HCT116 (cell line): ENCODE data around the gene PCED1A. TPM values are rescaled to one million over a fixed set of nuclear protein-coding genes. Genes with fewer than 3 reads are reported as not detected.

Experiments
- ATAC-seq: fragments of 200-7000 bp; cut with Tn5 transposase; 2 replicates; pipeline ENCODE4 v1.9.1; 2020; ENCODE audit warnings: mild to moderate bottlenecking, moderate library complexity
- BruUV-seq: library from RNA; stranded (reverse); fragments of 400-500 nt; replicated peaks from 2 replicates; lab custom pipeline; 2021; lab: Mats Ljungman, UMichigan
- CTCF ChIA-PET: fragments of 300-600 bp; sonication (Branson Sonifier 250); formaldehyde crosslinking; loops from one replicate; lab custom pipeline; 2021; ENCODE audit warnings: antibody characterized with exemption; lab: Charles Lee
- POLR2A ChIA-PET: fragments of 300-600, 350-600 bp; sonication (Branson Sonifier 250); formaldehyde crosslinking; loops from one replicate; lab custom pipeline; 2021; ENCODE audit warnings: antibody characterized with exemption; lab: Charles Lee
- RAD21 ChIA-PET, 2 experiments: fragments of 300-600 bp; sonication (Branson Sonifier 250); formaldehyde crosslinking; loops; one replicate each; lab custom pipeline; 2023; ENCODE audit warnings: low total read pairs in 2 of 2; ENCODE audit not compliant: uncharacterized antibody in 2 of 2, unreplicated experiment in 2 of 2, low non-redundant PET in 1 of 2; lab: Charles Lee
- DNase-seq: peaks from one replicate; pipeline ENCODE4 v3.0.0-alpha.2; 2010; ENCODE audit warnings: low read depth, low spot score
- H2AFZ ChIP-seq: fragments of 200-600 bp; shearing (Covaris generic), sonication (generic); 2 replicates; pipeline ENCODE4 v1.6.1; 2017; ENCODE audit warnings: low read depth, mixed run types, mixed read lengths, antibody characterized with exemption, low read length; ENCODE audit not compliant: poor library complexity, severe bottlenecking
- H3K27ac ChIP-seq: 2 replicates; pipeline ENCODE4 v1.5.1; 2012; ENCODE audit warnings: low read depth, low read length
- H3K27me3 ChIP-seq: fragments of 200-600 bp; sonication (generic); 2 replicates; pipeline ENCODE4 v1.6.1; 2016; ENCODE audit warnings: mixed run types, low read length, mixed read lengths; ENCODE audit not compliant: insufficient read depth
- H3K36me3 ChIP-seq, 2 experiments: fragments of 200-500 bp in 1 of 2; fragments of 200-600 bp in 1 of 2; sonication (Bioruptor generic) in 1 of 2; sonication (generic) in 1 of 2; 2 replicates each; pipeline versions ENCODE4 v1.5.1 to v1.6.1; 2014 to 2016; ENCODE audit warnings: low read length in 2 of 2, inconsistent platforms in 1 of 2, mixed read lengths in 1 of 2, mixed run types in 1 of 2; ENCODE audit not compliant: insufficient read depth in 2 of 2, control insufficient read depth in 1 of 2
- H3K4me1 ChIP-seq, 2 experiments: fragments of 200-600 bp in 1 of 2; sonication (generic) in 1 of 2; 2 replicates each; pipeline versions ENCODE4 v1.5.1 to v1.6.1; 2012 to 2017; ENCODE audit warnings: low read length in 2 of 2, inconsistent platforms in 1 of 2, mild to moderate bottlenecking in 1 of 2, mixed read lengths in 1 of 2, mixed run types in 1 of 2, moderate library complexity in 1 of 2; ENCODE audit not compliant: insufficient read depth in 2 of 2, control insufficient read depth in 1 of 2
- H3K4me2 ChIP-seq: fragments of 200-600 bp; sonication (generic); 2 replicates; pipeline ENCODE4 v1.6.1; 2017; ENCODE audit warnings: mixed run types, low read length, mixed read lengths
- H3K4me3 ChIP-seq, 2 experiments: fragments of 200-600 bp in 1 of 2; sonication (generic) in 1 of 2; replicated peaks in 1 of 2; 2 replicates each; pipeline ENCODE4 v1.5.1; 2011 to 2016; ENCODE audit warnings: low read length in 2 of 2, control low read depth in 1 of 2, low read depth in 1 of 2, mild to moderate bottlenecking in 1 of 2, mixed read lengths in 1 of 2, mixed run types in 1 of 2
- H3K79me2 ChIP-seq: fragments of 200-600 bp; sonication (generic); 2 replicates; pipeline ENCODE4 v1.6.1; 2017; ENCODE audit warnings: mild to moderate bottlenecking, mixed run types, low read length, moderate library complexity, mixed read lengths; ENCODE audit not compliant: insufficient read depth
- H3K9ac ChIP-seq: fragments of 200-600 bp; sonication (generic); 2 replicates; pipeline ENCODE4 v1.6.1; 2016; ENCODE audit warnings: low read length, mixed read lengths
- H3K9me2 ChIP-seq: fragments of 200-600 bp; sonication (generic), shearing (Covaris generic); 2 replicates; pipeline ENCODE4 v1.6.1; 2017; ENCODE audit warnings: mixed run types, mild to moderate bottlenecking, moderate library complexity; ENCODE audit not compliant: insufficient read depth
- H3K9me3 ChIP-seq, 2 experiments: fragments of 200-500 bp in 1 of 2; fragments of 200-600 bp in 1 of 2; sonication (Bioruptor generic) in 1 of 2; sonication (generic) in 1 of 2; 2 replicates each; pipeline ENCODE4 v1.6.1; 2014 to 2017; ENCODE audit warnings: low read length in 2 of 2, mixed read lengths in 2 of 2, inconsistent platforms in 1 of 2, low read depth in 1 of 2, mild to moderate bottlenecking in 1 of 2, mixed run types in 1 of 2, moderate library complexity in 1 of 2; ENCODE audit not compliant: control insufficient read depth in 1 of 2, insufficient read depth in 1 of 2
- H4K20me1 ChIP-seq: fragments of 200-600 bp; sonication (generic), shearing (Covaris generic); 2 replicates; pipeline ENCODE4 v1.6.1; 2017; ENCODE audit warnings: mixed run types, mild to moderate bottlenecking, moderate library complexity; ENCODE audit not compliant: insufficient read depth
- EGR1 ChIP-seq: IDR thresholded peaks from 2 replicates; pipeline ENCODE4 v1.6.1; 2012; ENCODE audit warnings: low read depth
- EZH2 ChIP-seq: fragments of 200-600 bp; sonication (generic); IDR thresholded peaks from 2 replicates; pipeline ENCODE4 v1.6.1; 2017; ENCODE audit warnings: antibody characterized with exemption, mixed run types
- EZH2phosphoT487 ChIP-seq: fragments of 200-600 bp; IDR thresholded peaks from 2 replicates; pipeline ENCODE4 v1.6.1; 2018; ENCODE audit warnings: antibody characterized with exemption, borderline replicate concordance
- JUND ChIP-seq: IDR thresholded peaks from 2 replicates; pipeline ENCODE4 v1.6.1; 2012
- POLR2A ChIP-seq: IDR thresholded peaks from 2 replicates; pipeline ENCODE4 v1.7.0; 2011; ENCODE audit warnings: borderline replicate concordance; ENCODE audit not compliant: insufficient read depth, insufficient read length; ENCODE audit errors: extremely low read depth
- RAD21 ChIP-seq: IDR thresholded peaks from 2 replicates; pipeline ENCODE4 v1.6.1; 2012; ENCODE audit warnings: low read depth, mild to moderate bottlenecking
- TCF7L2 ChIP-seq: IDR thresholded peaks from 2 replicates; pipeline ENCODE4 v1.7.0; 2011; ENCODE audit warnings: borderline replicate concordance, inconsistent platforms; ENCODE audit not compliant: insufficient read depth, insufficient read length; ENCODE audit errors: extremely low read depth
- YY1 ChIP-seq: IDR thresholded peaks from 2 replicates; pipeline ENCODE4 v1.6.1; 2011; ENCODE audit warnings: low read length, low read depth, moderate library complexity, mild to moderate bottlenecking; ENCODE audit not compliant: insufficient replicate concordance; ENCODE audit errors: extremely low read depth
- ZFX ChIP-seq: fragments of 450-650 bp; IDR thresholded peaks from 2 replicates; pipeline ENCODE4 v1.6.1; 2017
- intact Hi-C: fragments of 100-400 bp; cut with micrococcal nuclease; formaldehyde crosslinking; loops from 2 replicates; pipeline ENCODE4 v1.10.0; 2022
- total RNA-seq: library from RNA; stranded (reverse); gene quantifications from one replicate; pipeline ENCODE4 v1.2.1, GENCODE V29; 2021; ENCODE audit not compliant: unreplicated experiment
- TF ChIP-seq, protein P1 (sequence below): IDR thresholded peaks from 2 replicates; pipeline ENCODE4 v1.6.1; 2012
- TF ChIP-seq, protein P2 (sequence below): IDR thresholded peaks from 2 replicates; pipeline ENCODE4 v1.6.1; 2012
- TF ChIP-seq, protein P3 (sequence below): IDR thresholded peaks from 2 replicates; pipeline ENCODE4 v1.6.1; 2012; ENCODE audit warnings: low read depth

Gene PCED1A
- total RNA-seq, 1 experiment from 2014 or later, result 31.8 TPM

DNA sequence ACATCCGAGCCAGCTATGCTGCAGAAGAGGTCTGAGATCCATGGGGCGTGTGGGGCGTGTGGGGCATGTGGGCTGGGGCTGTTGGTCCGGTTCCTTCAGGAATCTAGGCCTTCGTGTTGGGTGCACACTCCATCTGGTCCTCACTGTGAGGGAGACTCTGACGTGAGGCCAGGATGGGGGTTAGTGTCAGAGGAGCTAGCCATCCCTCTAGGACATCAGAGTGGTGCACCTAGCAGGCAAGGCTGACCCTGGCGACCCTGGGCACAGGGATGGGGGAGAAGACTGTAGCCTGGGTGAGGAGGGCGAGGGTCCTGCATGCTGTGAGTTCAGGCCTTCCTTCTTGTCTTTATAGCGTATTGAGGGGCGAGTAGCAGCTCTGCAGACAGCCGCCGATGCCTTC, 24.2 kb upstream of the PCED1A start:
- Histone ChIP-seq H3K27me3 (no peaks in the 10 kb centered on the region), H4K20me1 (no peaks in the 10 kb centered on the region), H3K79me2 (no peaks in the 10 kb centered on the region), H3K27ac (no peak overlapping the region), H3K9me3 (no peaks in the 10 kb centered on the region), H3K4me3 (no peak overlapping the region), H3K9ac (no peak overlapping the region), H3K4me1 (peaks cover 0 to 7% of the 10 kb centered on the region in 2 experiments; a peak in 1 of 4 replicates), H3K36me3 (peaks cover 0 to 2% of the 10 kb centered on the region in 2 experiments; a peak in 2 of 4 replicates), H3K9me2 (no peaks in the 10 kb centered on the region), H3K4me2 (no peak overlapping the region), H2AFZ (no peak overlapping the region)
- no TSS peak for BruUV-seq
- DNase-seq (no peak), ATAC-seq (no peak)
- POLR2A ChIA-PET, result no interaction called here
- RAD21 ChIA-PET, result no interaction called here
- intact Hi-C loops, result no loop called here
- CTCF ChIA-PET, result no interaction called here
- no peak for TF ChIP-seq RAD21
- no peak for TF ChIP-seq EZH2phosphoT487
- TF ChIP-seq EZH2, result no peak
- TF ChIP-seq TCF7L2, result no peak
- TF ChIP-seq YY1, result no peak
- TF ChIP-seq JUND, result no peak
- no peak for TF ChIP-seq ZFX
- no peak for TF ChIP-seq POLR2A

DNA sequence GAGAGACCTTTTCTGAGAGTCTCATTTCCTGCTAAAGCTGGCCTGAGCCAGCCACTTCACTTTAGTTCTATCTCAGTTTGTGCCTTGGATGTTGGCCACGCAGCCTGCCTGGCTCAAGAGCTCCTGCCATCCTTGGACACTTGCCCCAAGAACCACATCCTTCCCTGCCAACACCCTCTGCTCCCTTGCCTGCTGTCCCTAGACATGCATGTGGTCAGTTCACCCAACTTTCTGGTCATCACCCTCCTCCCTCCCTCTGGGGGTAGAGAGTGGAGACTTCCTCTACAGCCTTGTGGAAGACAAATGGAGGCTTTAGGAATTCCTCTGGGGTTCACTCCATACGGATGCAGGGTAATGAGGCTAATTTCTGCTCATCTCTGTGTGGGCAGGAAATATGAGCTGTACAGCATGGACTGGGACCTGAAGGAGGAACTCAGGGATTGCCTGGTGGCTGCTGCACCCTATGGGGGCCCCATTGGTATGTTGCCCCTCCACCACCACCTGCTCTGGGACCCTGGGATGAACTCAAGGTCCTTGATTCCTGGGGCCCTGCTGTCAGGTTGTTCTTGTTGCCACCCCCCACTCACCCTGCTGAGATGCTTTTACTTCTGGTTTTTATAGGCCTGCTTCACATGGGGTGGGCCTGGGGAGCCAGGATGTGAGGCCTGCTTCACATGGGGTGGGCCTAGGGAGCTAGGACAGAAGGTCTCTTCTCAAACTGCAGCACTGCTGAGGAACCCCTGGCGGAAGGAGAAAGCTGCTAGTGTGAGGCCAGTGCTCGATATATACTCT, 19.1 kb upstream of the PCED1A start:
- no peaks in the 10 kb centered on the region for H3K9me3 ChIP-seq
- ATAC-seq, result no peak
- ChIA-PET RAD21 (no interaction called here), CTCF (no interaction called here), POLR2A (no interaction called here)
- H3K79me2 ChIP-seq, result no peaks in the 10 kb centered on the region
- no peak overlapping the region for H3K27ac ChIP-seq
- H3K27me3 ChIP-seq, result no peaks in the 10 kb centered on the region
- no peak for DNase-seq
- H3K4me3 ChIP-seq, result no peak overlapping the region
- no peaks in the 10 kb centered on the region for H4K20me1 ChIP-seq
- H3K4me1 ChIP-seq, result no peaks in the 10 kb centered on the region
- TF ChIP-seq ZFX (no peak), JUND (no peak), EGR1 (no peak)
- TF ChIP-seq, protein P1, sequence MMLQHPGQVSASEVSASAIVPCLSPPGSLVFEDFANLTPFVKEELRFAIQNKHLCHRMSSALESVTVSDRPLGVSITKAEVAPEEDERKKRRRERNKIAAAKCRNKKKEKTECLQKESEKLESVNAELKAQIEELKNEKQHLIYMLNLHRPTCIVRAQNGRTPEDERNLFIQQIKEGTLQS, result no peak
- TF ChIP-seq, protein P2, sequence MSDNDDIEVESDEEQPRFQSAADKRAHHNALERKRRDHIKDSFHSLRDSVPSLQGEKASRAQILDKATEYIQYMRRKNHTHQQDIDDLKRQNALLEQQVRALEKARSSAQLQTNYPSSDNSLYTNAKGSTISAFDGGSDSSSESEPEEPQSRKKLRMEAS, result no peak
- TF ChIP-seq, protein P3, sequence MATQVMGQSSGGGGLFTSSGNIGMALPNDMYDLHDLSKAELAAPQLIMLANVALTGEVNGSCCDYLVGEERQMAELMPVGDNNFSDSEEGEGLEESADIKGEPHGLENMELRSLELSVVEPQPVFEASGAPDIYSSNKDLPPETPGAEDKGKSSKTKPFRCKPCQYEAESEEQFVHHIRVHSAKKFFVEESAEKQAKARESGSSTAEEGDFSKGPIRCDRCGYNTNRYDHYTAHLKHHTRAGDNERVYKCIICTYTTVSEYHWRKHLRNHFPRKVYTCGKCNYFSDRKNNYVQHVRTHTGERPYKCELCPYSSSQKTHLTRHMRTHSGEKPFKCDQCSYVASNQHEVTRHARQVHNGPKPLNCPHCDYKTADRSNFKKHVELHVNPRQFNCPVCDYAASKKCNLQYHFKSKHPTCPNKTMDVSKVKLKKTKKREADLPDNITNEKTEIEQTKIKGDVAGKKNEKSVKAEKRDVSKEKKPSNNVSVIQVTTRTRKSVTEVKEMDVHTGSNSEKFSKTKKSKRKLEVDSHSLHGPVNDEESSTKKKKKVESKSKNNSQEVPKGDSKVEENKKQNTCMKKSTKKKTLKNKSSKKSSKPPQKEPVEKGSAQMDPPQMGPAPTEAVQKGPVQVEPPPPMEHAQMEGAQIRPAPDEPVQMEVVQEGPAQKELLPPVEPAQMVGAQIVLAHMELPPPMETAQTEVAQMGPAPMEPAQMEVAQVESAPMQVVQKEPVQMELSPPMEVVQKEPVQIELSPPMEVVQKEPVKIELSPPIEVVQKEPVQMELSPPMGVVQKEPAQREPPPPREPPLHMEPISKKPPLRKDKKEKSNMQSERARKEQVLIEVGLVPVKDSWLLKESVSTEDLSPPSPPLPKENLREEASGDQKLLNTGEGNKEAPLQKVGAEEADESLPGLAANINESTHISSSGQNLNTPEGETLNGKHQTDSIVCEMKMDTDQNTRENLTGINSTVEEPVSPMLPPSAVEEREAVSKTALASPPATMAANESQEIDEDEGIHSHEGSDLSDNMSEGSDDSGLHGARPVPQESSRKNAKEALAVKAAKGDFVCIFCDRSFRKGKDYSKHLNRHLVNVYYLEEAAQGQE, result no peak
- intact Hi-C loops, result no loop called here
- H3K9me2 ChIP-seq, result no peaks in the 10 kb centered on the region
- H3K4me2 ChIP-seq, result no peak overlapping the region
- no peaks in the 10 kb centered on the region; a peak in 1 of 4 replicates for H3K36me3 ChIP-seq
- no TSS peak for BruUV-seq
- H2AFZ ChIP-seq, result no peak overlapping the region
- no peak overlapping the region for H3K9ac ChIP-seq
